ENCODE results near the gene ZFAND3. TPM values are rescaled to one million over a fixed set of nuclear protein-coding genes. Genes with fewer than 3 reads are reported as not detected.

The ZFAND3 gene
- total and polyA plus RNA-seq, 2 donors (not counting 1 experiment from before 2014, with no cell fraction given), result 13.5 to 58.3 TPM

- TF ChIP-seq EZH2 (IDR thresholded peaks at IDR 0.05; ENCODE audit: borderline replicate concordance, insufficient read depth, low read depth, low read length, poor library complexity, severe bottlenecking), result no peak
- no peak for TF ChIP-seq CTCF (IDR thresholded peaks at IDR 0.05)
- no peak overlapping the region for H3K27ac ChIP-seq (ENCODE audit: low read length in 2 of 2)
- no peaks in the 10 kb centered on the region for H3K27me3 Mint-ChIP-seq
- H3K27ac Mint-ChIP-seq, result no peak overlapping the region
- H3K4me1 Mint-ChIP-seq, result no peaks in the 10 kb centered on the region
- no peaks in the 10 kb centered on the region for H3K9me3 Mint-ChIP-seq (ENCODE audit: insufficient read depth)
- 97% methylated on average over 11 of the region's 11 CpGs for WGBS (ENCODE audit: insufficient coverage)
- no peaks in the 10 kb centered on the region for H3K4me1 ChIP-seq (ENCODE audit: control insufficient read depth in 2 of 2, insufficient read depth in 2 of 2, low read length in 2 of 2)
- no peak overlapping the region for H2AFZ ChIP-seq (ENCODE audit: insufficient read depth, low read depth, low read length, poor library complexity, severe bottlenecking)
- H3K4me3 Mint-ChIP-seq, result no peak overlapping the region
- peaks cover 0 to 2% of the 10 kb centered on the region in 2 experiments for H3K36me3 ChIP-seq (replicated peaks in 1 of 2; ENCODE audit: control extremely low read depth in 1 of 2, control insufficient read depth in 1 of 2, extremely low read depth in 1 of 2, insufficient read depth in 2 of 2, low read length in 1 of 2)
- ChIA-PET POLR2A (no interaction called here), CTCF (no interaction called here)
- DNase-seq, result no peak
- H3K4me3 ChIP-seq (ENCODE audit: control extremely low read depth in 1 of 5, extremely low read depth in 1 of 5, insufficient read depth in 1 of 5, low read depth in 2 of 5, low read length in 4 of 5), result no peak overlapping the region
- H4K20me1 ChIP-seq (ENCODE audit: control insufficient read depth, insufficient read depth, low read length, poor library complexity, severe bottlenecking), result no peaks in the 10 kb centered on the region
- H3K9me3 ChIP-seq (ENCODE audit: control extremely low read depth in 1 of 3, control insufficient read depth in 2 of 3, insufficient read depth in 1 of 3, low read length in 2 of 3), result no peaks in the 10 kb centered on the region
- ATAC-seq (ENCODE audit: low read depth), result no peak
- no peak overlapping the region for H3K4me2 ChIP-seq (replicated peaks; ENCODE audit: low read depth, low read length, poor library complexity, severe bottlenecking)
- H3K79me2 ChIP-seq (ENCODE audit: control insufficient read depth, insufficient read depth, low read length), result no peaks in the 10 kb centered on the region
- intact Hi-C loops (cut with micrococcal nuclease), result no loop called here
- H3K9ac ChIP-seq (ENCODE audit: low read length), result no peak overlapping the region
- H3K27me3 ChIP-seq (replicated peaks in 1 of 4; ENCODE audit: control extremely low read depth in 1 of 4, control insufficient read depth in 3 of 4, insufficient read depth in 4 of 4, low read length in 3 of 4), result no peaks in the 10 kb centered on the region
Observed at GRCh38 chr6:38173909-38174308, 354.4 kb downstream of the ZFAND3 start.

DNA sequence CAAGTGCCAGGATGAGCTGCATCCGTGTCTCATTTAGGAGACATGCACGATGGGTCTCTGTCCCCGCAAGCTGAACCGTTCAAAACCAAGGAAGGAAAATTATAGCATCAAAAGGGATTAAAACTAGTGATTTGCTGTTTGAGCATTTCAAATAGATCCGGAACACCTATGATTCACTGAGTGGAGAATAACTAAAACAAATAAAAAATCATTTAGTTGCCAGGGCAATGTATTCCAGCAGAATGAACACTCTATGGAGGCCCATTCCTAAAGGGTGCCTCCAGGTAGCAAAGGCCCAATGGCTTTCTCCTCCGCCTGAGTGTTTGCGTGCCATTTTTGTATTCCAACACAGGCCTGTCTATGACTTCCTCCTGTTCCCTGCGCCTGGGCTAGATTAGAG lies 354.8 kb downstream of the ZFAND3 start:
- CTCF ChIA-PET, result no interaction called here
- Histone ChIP-seq H3K27ac (ENCODE audit: low read length in 2 of 2) (no peak overlapping the region), H3K79me2 (ENCODE audit: control insufficient read depth, insufficient read depth, low read length) (no peaks in the 10 kb centered on the region), H3K36me3 (replicated peaks in 1 of 2; ENCODE audit: control extremely low read depth in 1 of 2, control insufficient read depth in 1 of 2, extremely low read depth in 1 of 2, insufficient read depth in 2 of 2, low read length in 1 of 2) (peaks cover 0 to 2% of the 10 kb centered on the region in 2 experiments), H3K4me3 (ENCODE audit: control extremely low read depth in 1 of 5, extremely low read depth in 1 of 5, insufficient read depth in 1 of 5, low read depth in 2 of 5, low read length in 4 of 5) (no peak overlapping the region), H3K9ac (ENCODE audit: low read length) (no peak overlapping the region), H3K27me3 (replicated peaks in 1 of 4; ENCODE audit: control extremely low read depth in 1 of 4, control insufficient read depth in 3 of 4, insufficient read depth in 4 of 4, low read length in 3 of 4) (no peaks in the 10 kb centered on the region), H4K20me1 (ENCODE audit: control insufficient read depth, insufficient read depth, low read length, poor library complexity, severe bottlenecking) (no peaks in the 10 kb centered on the region), H3K4me2 (replicated peaks; ENCODE audit: low read depth, low read length, poor library complexity, severe bottlenecking) (no peak overlapping the region), H2AFZ (ENCODE audit: insufficient read depth, low read depth, low read length, poor library complexity, severe bottlenecking) (no peak overlapping the region), H3K4me1 (ENCODE audit: control insufficient read depth in 2 of 2, insufficient read depth in 2 of 2, low read length in 2 of 2) (no peaks in the 10 kb centered on the region), H3K9me3 (ENCODE audit: control extremely low read depth in 1 of 3, control insufficient read depth in 2 of 3, insufficient read depth in 1 of 3, low read length in 2 of 3) (no peaks in the 10 kb centered on the region)
- no peaks in the 10 kb centered on the region for H3K27me3 Mint-ChIP-seq
- intact Hi-C loops (cut with micrococcal nuclease), result no loop called here
- no peak for DNase-seq
- H3K4me3 Mint-ChIP-seq, result no peak overlapping the region
- H3K4me1 Mint-ChIP-seq, result no peaks in the 10 kb centered on the region
- no peak for ATAC-seq (ENCODE audit: low read depth)
- TF ChIP-seq EZH2 (IDR thresholded peaks at IDR 0.05; ENCODE audit: borderline replicate concordance, insufficient read depth, low read depth, low read length, poor library complexity, severe bottlenecking) (no peak), CTCF (IDR thresholded peaks at IDR 0.05) (no peak)
- WGBS (ENCODE audit: insufficient coverage), result 97% methylated on average over 4 of the region's 8 CpGs
- no peaks in the 10 kb centered on the region for H3K9me3 Mint-ChIP-seq (ENCODE audit: insufficient read depth)
- no peak overlapping the region for H3K27ac Mint-ChIP-seq
- POLR2A ChIA-PET, result no interaction called here
